ENCODE data around the gene SBF2.

The SBF2 gene

DNA sequence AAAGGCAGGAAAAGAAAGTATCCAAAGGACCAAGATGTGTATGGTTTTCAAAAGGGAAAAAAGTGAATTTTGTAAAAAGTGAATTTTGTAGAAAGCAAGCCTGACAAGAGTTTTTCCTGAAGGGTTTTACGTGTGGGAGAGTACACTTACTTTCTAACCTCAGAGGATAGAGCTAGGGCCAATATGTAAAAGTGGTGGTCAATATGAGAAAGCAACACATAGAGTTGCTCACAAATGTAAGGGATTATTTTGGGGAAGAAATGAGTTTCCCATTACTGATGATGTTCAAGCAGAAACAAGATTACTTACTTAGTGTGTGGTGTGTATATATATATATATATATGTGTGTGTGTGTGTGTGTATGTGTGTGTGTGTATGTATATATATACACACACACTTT, 467.6 kb downstream of the SBF2 start:
- TF ChIP-seq, protein P1, sequence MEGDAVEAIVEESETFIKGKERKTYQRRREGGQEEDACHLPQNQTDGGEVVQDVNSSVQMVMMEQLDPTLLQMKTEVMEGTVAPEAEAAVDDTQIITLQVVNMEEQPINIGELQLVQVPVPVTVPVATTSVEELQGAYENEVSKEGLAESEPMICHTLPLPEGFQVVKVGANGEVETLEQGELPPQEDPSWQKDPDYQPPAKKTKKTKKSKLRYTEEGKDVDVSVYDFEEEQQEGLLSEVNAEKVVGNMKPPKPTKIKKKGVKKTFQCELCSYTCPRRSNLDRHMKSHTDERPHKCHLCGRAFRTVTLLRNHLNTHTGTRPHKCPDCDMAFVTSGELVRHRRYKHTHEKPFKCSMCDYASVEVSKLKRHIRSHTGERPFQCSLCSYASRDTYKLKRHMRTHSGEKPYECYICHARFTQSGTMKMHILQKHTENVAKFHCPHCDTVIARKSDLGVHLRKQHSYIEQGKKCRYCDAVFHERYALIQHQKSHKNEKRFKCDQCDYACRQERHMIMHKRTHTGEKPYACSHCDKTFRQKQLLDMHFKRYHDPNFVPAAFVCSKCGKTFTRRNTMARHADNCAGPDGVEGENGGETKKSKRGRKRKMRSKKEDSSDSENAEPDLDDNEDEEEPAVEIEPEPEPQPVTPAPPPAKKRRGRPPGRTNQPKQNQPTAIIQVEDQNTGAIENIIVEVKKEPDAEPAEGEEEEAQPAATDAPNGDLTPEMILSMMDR (IDR thresholded peaks at IDR 0.05; ENCODE audit: low read depth, low read length) = no peak
- no peak overlapping the region for H3K4me3 ChIP-seq (ENCODE audit: low read depth, low read length)

GRCh38 chr11:9825895-9826294, 468.1 kb downstream of the SBF2 start:
- TF ChIP-seq, protein P1 (IDR thresholded peaks at IDR 0.05; ENCODE audit: low read depth, low read length) = no peak
- H3K4me3 ChIP-seq (ENCODE audit: low read depth, low read length) = no peak overlapping the region

DNA sequence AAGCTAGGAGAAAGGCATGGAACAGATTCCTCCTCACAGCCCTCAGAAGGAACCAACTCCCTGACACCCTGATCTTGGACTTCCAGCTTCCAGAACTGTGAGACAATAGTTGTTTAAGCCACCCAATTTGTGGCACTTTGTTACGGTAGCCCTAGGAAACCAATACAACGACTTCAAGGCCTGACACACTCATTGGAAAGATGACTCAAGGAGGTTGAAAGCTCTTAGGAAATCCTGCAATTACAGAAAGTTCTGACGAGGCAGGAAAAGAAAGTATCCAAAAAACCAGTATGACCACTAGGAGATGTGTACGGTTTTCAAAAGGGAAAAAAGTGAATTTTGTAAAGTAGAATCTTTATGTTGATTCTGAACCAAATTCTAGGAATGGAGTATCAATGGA, 468.7 kb downstream of the SBF2 start:
- no peak overlapping the region for H3K4me3 ChIP-seq (ENCODE audit: low read depth, low read length)
- TF ChIP-seq, protein P1 (IDR thresholded peaks at IDR 0.05; ENCODE audit: low read depth, low read length) = no peak

DNA sequence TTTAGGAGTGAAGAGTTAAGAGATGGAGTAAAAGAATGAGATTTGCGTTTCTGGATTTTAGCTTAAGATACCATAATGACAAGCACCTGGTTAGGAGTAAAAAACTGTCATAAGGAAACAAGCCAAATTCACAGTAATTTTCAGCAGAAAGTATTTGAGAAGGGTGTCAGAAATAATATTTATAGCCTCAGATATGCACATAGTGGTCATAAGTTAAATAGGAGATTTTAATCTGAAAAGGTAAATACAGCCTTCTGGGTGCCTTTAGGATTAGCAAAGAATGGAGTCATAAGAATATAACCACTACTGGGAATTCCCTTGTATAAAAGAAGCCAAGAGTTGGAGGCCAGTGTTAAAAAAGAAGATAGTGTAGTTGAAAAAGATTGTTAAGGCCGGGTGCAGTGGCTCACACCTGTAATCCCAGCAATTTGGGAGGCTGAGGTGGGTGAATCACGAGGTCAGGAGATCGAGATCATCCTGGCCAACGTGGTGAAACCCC, 470.1 kb downstream of the SBF2 start:
- H3K4me3 ChIP-seq (ENCODE audit: low read depth, low read length) = no peak overlapping the region
- TF ChIP-seq, protein P1 (IDR thresholded peaks at IDR 0.05; ENCODE audit: low read depth, low read length) = no peak

DNA sequence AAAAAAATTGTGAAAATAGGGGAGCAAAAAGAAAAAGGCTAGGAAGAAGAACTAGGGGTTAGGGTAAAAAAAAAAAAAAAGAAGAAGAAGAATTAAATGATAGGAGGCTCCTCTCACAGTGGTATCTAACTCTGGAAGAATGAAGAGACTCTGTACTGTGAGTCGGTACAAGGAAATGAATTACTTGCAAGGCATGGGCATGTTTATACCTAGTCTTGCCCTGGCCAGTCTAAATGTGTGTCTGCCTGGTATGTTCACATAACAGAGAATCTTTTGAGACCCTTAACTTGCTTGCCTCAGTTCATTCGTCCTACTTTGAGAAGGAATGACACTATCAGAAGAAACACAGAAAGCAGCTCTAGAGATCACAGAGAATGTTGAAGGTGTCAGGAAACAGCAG, 470.6 kb downstream of the SBF2 start:
- TF ChIP-seq, protein P1 (IDR thresholded peaks at IDR 0.05; ENCODE audit: low read depth, low read length) = no peak
- H3K4me3 ChIP-seq (ENCODE audit: low read depth, low read length) = no peak overlapping the region

- TF ChIP-seq, protein P1 (IDR thresholded peaks at IDR 0.05; ENCODE audit: low read depth, low read length) = no peak
- no peak overlapping the region for H3K4me3 ChIP-seq (ENCODE audit: low read depth, low read length)
Observed at GRCh38 chr11:9821008-9821752, 472.8 kb downstream of the SBF2 start.

GRCh38 chr11:9820260-9820659, 473.8 kb downstream of the SBF2 start:
- TF ChIP-seq, protein P1 (IDR thresholded peaks at IDR 0.05; ENCODE audit: low read depth, low read length) = no peak

More at GRCh38 chr11:9820260-9820659, 473.8 kb downstream of the SBF2 start:
- no peak overlapping the region for H3K4me3 ChIP-seq (ENCODE audit: low read depth, low read length)

Data from WI38 (cell line).